ENCODE measurements around the gene ZFP57. TPM values are rescaled to one million over a fixed set of nuclear protein-coding genes. Genes with fewer than 3 reads are reported as not detected.
A peak's percentile ranks its signal among the peaks of the same experiment; 100 is the strongest.
"Not testable (repeated sequence)": the region's sequence is repeated elsewhere in the genome, so short reads cannot be mapped to it uniquely, and the experiment has no call there.

Gene ZFP57
- total RNA-seq, 1 donor from 2014 or later = not detected

DNA sequence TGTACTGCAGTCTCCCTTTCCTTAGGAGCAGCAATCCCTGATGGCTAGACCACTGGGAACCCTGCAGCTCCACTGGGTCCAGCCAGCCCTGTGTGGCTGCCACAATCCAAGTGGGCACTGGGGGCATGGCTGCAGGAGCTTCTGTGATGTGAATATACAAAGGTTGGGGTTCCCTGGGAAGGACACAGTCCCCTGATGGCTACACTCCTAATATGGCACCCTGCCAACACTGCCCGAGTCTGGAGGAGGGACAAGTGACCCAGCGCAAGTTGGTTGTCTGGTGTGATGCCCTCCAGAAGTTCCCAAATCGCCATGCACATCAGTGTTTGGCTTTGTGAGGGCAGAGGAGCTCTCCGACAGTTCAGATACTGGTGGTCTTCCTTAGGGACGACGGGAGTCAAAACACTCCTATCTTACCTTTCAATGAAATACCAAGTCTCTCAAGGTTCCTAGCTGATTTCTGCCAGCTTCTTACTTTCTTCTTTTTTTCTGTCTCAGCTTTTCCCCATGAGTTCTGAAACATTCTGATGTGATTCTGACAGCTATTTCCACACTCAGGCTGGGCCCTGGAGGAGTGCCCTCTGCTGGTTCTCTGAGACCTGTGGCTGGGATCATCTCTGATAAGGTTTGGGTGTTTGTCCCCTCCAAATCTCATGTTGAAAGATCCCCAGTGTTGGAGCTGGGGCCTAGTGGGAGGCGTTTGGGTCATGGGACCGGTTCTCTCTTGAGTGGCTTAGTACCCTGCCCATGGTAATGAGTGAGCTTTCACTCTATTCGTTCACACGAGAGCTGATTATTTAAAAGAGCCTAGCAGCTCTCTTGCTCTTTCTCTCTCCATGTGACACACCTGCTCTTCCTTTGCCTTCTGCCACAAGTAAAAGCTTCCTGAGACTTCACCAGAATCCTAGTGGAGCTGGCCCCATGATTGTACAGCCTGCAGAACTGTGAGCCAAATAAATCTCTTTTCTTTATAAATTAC is 15.5 kb upstream of the ZFP57 start:
- DNase-seq (ENCODE audit: low spot score) = no peak

DNA sequence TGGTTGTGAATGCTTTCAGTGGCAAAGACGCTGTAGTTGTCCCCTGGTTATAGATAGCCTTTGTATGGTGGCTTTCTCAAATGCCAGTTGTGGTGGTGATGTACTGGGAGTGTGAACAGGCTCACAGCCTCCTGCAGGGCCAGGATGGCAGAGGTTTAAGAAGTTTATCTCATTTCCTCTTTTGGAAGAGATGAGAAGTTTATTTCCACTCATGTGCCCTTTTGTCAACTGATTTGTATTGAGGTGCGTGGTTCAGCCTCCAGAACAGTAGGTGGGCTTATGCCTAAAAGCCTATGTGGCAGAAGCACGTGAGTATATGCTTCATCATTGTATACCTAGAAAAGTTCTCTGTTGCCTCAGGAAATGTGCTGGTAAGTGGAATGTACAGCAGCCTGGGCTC is 13.7 kb upstream of the ZFP57 start:
- DNase-seq (ENCODE audit: low spot score) = no peak

DNA sequence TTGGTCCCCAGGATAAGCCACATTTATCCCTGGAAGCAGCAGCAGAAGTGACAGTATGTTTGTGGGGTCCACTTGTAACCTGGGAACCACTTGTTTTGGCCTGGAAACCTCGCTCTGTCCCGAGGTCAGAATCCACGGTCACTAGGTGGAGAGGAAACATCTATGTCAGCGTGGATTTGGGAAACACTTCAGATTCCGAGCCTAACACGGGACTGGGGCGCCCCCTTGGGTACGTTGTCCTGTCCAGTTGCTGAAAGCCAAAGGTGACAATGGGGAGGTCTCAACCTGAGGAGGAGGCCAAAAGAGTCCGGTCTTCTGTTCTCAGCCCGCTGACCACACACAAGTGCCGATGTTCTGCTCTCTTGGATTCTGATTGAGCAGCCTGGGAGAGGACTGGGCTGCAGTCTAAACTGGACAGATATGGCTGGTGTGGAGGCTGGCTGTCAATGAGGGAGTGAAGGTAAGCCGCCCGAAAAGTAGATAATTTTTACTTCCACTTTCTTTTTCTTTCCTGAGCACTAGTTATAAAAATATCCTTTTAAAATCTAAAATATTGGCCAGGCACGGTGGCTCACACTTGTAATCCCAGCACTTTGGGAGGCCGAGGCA is 4.9 kb upstream of the ZFP57 start:
- DNase-seq (ENCODE audit: low spot score) = no peak

DNA sequence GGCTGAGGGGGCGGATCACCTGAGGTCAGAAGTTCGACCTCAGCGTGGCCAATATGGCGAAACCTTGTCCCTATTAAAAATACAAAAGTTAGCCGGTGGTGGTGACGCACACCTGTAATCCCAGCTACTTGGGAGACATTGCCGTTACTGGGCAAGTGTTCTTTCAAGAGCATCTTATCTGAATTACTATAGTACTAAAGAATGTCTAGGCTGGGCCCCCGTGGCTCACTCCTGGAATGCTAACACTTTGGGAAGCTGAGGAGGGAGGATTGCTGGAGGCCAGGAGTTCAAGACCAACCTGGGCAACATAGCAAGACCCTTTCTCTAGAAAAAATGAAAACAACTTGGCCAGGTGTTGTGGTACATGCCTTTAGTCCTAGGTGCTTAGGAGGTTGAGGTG is 859 bp upstream of the ZFP57 start:
- no peak for DNase-seq (ENCODE audit: low spot score)

DNA sequence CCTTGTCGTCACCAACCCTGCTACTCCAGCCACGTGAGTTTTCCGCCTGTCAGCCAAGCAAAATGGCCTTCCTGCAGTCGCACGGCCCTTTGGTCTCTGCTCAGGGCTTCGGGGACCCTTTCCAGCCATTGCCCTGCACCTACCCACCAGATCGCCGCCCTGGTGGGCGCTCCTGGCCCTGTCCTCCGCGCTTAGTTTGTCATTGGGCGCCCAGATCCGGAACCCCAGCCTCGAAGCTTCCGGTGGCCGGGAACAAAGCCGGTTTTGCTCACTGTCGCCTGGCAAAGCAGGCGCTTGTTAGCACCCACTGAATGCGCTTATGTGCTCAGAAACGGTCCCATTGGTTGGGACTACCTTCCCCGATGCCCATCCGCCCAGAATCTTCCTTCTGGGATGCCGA is 536 bp downstream of the ZFP57 start:
- DNase-seq (ENCODE audit: low spot score) = no peak

DNA sequence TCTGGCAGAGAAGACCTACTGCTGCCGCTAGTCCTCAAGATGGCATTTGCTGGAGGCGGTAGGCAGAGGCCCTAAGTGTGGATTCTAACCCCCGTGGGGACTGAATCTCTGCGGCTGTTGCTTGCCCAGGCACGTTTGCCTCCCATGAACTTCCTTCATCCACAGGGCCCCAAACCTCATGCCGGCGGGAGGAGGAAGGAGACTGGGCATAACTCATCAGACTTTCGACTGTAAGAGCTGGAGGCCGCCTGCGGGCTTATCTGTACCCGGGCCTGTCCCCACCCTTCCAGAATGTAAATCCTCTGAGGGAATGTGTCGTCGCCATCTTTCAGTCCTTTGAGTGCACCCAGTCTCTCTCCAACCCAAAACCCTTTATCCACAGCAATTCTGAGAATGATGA is 990 bp downstream of the ZFP57 start:
- peak; percentile 3 for DNase-seq (ENCODE audit: low spot score)

DNA sequence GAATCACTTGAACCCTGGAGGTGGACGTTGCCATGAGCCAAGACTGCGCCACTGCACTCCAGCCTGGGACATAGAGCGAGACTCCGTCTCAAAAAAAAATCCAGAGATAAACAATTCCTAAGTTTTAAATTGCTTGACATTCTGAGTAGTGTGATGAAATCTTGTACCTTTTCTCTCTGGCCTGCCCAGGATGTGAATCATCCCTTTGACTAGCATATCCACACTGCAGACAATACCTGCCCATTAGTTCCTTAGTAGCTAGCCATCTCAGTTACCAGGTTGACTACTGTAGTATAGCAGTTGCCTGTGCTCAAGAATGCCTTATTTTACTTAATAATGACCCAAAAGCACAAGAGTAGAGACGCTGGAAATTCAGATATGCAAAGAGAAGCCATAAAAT is 2.8 kb downstream of the ZFP57 start:
- no peak for DNase-seq (ENCODE audit: low spot score)

DNA sequence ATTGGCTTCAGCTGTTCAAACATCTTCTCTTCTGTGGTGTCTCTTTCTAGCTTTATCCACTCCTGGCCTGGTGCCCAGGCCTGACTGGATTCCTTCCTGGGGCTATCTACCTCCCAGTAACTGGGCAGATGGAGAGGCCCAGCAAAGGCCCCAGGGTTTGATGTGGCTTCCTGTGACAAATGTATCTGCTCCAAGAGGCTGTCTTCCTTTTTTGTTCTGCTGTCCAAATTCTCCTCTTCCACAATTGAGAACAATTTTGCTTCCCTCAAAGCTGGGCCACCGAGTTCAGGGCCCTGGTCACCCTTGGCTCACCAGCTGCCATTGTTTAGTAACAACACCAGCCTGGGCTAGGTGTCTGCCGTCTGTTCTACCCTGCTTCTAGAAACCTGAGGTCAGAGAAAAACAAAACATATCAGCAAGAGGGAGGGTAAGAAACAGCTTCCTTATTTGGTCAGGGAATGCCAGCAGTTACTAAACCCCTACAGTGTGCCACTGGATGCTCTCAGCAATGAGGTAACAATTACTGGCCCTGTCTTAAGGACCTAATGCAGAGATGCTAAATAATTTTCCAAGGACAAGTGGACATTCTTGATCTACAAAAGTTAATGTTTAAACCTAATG is 3.9 kb downstream of the ZFP57 start:
- no peak for DNase-seq (ENCODE audit: low spot score)

DNA sequence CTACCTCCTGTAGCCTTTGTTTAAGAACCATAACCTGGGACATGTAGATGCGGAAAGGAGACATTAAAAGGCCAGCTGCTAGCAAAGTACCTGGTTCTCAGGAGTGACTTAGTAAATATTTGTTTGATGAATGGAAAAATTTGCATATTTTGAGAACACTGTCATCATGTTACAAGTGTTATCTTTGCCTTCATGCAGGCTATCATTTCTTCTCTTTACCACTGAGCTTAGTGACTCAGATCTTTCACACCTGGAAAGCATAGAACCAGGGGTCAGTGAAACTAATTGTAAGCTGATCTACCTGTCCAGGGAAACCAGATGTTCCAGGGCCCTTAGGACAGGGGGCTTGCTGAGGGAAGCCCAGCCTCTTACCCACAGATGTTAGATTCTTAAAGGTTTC is 5.4 kb downstream of the ZFP57 start:
- no peak for DNase-seq (ENCODE audit: low spot score)

DNA sequence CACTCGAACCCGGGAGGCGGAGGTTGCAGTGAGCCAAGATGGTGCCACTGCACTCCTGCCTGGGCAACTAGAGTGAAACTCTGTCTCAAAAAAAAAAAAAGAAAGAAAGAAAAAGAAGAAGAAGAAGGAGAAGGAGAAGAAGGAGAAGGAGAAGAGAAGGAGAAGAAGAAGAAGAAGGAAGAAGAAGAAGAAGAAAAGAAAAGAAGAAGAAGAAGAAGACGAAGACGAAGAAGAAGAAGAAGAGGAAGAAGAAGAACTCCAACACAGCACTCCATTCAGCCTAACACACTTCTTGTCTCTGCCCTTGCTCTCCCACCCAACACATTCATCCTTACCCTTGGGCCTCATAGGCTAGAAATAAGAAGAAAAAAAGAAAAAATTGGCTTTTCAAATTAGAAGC is 6.9 kb downstream of the ZFP57 start:
- DNase-seq (ENCODE audit: low spot score) = no peak

DNA sequence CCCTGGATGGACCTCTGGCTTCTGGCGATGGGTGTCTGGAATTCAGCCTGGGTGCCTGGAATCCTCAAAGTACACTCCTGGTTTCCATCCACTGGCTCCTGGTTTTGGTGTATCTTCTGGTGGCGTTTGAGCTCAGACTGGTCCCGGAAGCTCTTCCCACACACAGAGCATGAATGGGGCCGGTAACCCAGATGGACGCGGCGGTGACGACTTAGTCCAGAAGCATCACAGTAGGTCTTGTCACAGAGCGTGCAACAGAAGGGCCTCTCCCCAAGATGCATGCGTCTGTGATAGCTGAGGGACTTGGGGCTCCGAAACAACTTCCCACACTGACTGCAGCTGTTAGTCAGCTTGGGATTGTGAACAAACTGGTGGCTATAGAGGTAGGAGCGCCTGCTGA is 7.8 kb downstream of the ZFP57 start:
- DNase-seq (ENCODE audit: low spot score) = no peak

DNA sequence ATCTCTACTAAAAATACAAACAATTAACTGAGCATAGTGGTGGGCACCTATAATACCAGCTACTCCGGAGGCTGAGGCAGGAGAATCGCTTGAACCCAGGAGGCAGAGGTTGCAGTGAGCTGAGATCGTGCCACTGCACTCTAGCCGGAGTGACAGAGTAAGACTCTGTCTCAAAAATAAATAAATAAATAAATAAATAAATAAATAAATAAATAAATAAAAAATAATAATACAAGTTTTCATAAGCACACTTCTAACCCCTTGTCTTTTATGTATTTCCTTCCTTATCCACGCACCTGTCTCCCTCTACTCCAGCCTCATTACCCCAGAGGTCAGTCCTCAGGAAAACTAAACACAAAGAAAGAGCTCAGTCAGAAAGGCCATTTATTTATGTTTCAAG is 8.8 kb downstream of the ZFP57 start:
- DNase-seq (ENCODE audit: low spot score) = not testable (repeated sequence)

DNA sequence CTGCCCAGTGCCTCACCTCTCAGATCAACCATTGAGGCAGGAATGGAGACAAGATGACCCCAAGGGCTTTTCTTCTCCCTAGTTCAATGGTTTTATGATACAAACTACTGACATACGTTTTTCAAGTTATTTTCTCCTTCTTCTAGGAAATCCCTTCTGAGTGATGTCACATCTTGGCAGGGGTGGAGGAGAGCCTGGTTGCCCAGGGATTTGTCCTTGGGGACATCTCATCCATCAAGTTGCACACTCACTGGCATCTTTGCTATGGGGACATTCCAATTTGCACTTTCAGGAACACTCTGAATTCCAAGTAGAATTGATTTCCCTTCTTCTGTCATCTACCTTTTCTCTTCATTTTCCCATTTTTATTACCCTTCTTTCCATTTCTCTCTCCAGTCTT is 9.9 kb downstream of the ZFP57 start:
- no peak for DNase-seq (ENCODE audit: low spot score)

DNA sequence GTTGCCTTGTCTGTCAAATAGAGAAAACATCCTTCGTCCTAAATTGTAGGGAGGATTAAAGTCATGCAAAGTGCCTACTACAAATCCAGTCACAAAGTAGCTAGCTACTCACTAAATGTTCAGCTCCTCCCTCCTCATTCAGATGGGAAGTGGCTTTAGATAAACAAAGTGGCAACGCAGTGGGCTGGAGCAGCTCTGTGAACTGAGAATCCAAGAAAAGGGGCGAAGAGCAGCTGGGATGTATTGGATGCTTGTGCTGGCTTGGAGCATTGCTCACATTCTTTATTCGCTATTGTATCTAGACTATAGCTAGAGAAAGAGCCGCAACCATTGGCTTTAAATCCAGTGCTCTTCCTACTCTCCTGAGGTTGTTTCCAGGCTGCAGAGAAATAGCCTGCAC is 13.8 kb downstream of the ZFP57 start:
- no peak for DNase-seq (ENCODE audit: low spot score)

DNA sequence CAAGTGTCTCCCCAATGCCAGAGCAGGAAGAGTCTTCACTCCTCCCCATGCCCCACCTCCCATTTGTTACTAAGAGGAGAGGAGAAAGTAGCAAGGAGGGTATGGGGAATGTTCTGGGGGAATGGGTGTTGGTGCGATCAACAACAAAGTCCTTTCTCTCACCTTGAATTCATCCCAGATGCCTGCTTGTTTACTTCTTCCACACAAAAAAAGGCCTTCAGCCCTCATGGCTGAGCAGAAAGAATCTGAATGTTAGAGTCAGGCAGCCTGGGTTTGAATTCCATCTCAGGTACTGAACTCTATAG is 14.2 kb downstream of the ZFP57 start:
- no peak for DNase-seq (ENCODE audit: low spot score)

DNA sequence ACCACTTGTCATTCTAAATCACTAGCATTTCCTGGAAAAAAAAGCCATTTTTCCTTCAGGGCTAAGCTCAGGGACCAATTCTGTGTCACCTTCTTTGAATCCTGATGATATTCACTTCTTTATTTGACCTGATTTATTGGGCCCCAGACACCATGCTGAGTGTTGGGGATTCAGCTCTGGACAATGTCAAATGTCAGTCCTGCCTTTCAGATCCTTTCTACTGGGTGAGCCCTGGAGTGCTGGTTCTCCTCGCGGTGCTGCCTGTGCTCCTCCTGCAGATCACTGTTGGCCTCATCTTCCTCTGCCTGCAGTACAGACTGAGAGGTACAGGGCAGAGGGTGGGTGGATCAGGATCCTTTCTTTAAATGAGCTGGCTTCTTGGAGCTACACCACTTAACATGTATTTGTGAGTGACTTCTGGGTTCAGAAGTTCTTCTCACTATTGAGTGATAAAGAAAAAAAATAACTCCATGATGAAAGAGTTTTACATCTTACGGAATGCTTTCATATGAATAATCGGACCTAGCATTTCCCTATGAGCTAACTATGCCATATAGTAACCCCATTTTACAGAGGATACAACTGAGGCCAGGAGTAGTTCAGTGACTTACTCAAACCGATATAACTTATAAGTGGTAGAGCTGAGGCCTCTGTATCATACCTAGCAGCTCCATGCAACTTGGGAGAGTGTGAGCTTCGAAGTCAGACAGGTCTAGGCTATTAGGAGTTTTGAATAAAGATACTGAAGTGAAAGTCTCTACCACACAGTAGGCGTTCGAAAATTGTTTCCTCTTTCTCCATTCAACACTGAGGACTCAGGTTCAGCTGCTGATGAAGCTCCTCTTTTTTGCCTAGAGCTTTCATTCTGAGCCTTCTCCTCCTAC is 14.8 kb downstream of the ZFP57 start:
- peak; percentile 6 for DNase-seq (ENCODE audit: low spot score)

DNA sequence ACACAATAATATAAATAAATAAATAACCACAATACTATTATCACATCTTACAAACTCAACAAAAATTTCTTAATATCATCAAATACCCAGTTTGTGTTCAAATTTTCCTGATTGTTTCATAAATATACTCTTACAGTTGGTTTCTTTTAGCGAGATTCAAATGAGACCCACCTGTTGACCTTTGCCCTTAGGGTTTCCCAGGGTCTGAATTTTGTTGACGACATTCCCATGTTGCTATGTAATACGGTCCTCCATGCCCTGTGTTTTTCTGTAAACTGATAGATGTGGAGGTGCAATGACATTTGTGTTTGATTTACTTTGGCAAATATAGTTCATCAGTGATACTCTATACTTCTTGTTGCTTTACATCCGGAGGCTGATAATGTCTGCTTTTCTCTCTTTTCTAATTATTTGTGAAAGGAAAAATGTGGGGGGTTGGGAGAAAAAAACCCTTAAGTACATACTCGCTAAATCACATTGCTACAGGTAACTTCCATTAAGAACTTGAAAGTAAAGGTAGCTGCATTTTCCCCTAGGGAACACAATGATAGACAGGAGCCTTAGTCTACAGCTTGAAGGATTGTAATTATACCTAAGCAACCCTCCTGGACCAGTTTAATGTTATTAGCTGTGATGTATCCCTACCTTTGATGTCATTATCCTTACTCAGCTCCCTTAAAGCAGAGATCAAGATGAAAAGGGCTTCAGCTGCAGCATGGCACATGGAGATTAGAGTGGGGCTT is 17.5 kb downstream of the ZFP57 start:
- DNase-seq (ENCODE audit: low spot score) = peak; percentile 18

DNA sequence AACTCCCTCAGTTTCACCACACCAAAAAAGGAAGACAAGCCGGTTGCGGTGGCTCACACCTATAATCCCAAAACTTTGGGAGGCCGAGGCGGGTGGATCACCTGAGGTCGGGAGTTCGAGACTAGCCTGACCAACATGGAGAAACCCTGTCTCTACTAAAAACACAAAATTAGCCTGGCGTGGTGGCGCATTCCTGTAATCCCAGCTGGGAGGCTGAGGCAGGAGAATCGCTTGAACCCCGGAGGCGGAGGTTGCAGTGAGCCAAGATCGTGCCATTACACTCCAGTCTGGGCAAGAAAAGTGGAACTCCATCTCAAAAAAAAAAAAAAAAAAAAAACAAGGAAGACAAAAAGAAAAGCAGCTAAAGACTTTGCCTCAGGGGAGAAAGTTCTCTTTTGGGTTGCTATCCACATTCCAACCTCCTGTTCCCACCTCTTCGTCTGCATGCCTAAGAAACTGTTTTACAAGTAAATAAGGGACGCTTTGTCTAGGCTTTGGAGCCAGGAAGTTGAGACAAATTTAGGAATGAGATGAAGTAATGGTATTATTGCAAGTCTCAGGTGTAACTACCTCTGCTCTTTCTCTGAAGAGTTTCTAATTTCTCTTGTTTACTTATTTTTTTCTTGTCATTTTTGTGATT is 19.3 kb downstream of the ZFP57 start:
- DNase-seq (ENCODE audit: low spot score) = peak; percentile 24

DNA sequence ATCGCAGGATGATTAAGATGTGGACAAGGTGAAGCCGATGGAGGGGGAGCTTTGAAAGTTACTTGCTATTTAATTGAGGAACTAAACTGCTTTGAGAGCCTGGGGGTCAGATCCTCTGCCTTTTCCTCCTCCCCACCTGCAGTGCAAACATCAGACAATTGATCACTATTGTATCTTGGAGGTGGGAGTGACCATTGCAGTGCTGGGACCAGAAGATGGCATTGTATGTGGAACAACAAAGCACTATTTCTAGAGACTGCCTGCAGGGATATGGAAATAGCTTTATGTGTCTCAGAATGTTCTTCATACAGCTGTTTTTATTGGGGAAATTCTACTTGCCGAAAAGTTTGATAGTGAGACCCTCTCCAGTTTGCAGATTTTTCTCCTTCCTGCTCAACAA is 19.9 kb downstream of the ZFP57 start:
- no peak for DNase-seq (ENCODE audit: low spot score)

DNA sequence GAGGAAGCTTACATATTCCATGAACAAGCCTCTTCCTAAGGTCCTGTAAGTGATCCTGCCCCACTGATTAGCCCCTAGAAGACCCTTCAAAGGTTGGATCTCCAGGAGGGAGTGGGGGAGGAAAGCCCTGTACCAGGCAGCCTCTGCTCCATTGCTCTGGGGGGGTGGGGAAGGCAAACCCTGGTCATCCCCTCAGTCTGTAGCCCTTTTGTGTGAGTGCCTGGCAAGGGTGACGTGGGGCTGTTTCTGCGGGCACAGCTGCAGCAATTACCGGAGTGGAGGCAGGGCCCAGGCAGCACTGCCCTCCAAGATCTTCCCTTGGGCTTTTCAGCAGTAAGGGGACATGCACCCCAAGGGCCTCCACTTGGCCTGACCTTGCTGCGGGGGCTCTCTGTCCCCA is 24.2 kb downstream of the ZFP57 start, which contains the start of gene MOG:
Gene MOG (plus strand): TSS at position 295 of the 400 bp plus-strand sequence. CDS start 118 bp downstream, outside the sequence.
- DNase-seq (ENCODE audit: low spot score) = no peak

DNA sequence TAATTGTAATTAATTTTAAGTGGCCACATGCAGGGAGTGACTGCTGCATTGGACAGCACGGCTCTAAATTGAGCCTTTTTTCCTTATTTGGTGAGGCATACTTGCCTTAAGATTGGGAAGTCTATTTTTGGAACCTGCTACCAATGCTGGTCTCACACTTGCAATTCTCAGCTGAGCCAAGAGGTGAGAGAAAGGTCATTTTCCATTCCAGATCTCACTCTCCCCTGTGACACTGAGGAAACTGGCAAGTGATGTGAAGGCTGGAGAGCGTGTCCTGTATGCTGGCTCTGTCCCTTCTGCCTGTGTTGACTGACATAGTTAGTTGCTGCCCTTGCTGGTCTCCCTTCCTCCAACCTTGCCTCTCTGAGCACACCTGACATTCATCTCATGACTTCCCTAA is 24.8 kb downstream of the ZFP57 start:
- no peak for DNase-seq (ENCODE audit: low spot score)

All from umbilical cord (tissue), 2 donors.